Activated T-helper 17 cell treated with anti-CD3 and anti-CD28 coated beads, Interleukin-2, amount 50 U/mL, for 72 hours (primary cell): ENCODE measurements around the gene LRMDA. TPM values are rescaled to one million over a fixed set of nuclear protein-coding genes. Genes with fewer than 3 reads are reported as not detected.

Experiments used
- ATAC-seq: fragments of 150-1000 bp; cut with Tn5 transposase; replicated peaks from 2 replicates; pipeline ENCODE4 v1.10.0; 2021; ENCODE audit warnings: mild to moderate bottlenecking, moderate library complexity
- H3K27ac Mint-ChIP-seq: one replicate; pipeline ENCODE4 v1.8.0; 2022; ENCODE audit warnings: mixed read lengths
- H3K27me3 Mint-ChIP-seq: one replicate; pipeline ENCODE4 v1.8.0; 2022; ENCODE audit warnings: mixed read lengths
- H3K36me3 Mint-ChIP-seq: one replicate; pipeline ENCODE4 v1.8.0; 2022; ENCODE audit warnings: low read depth, mild to moderate bottlenecking, mixed read lengths
- H3K4me1 Mint-ChIP-seq: one replicate; pipeline ENCODE4 v1.8.0; 2022; ENCODE audit warnings: mixed read lengths
- H3K4me3 Mint-ChIP-seq: one replicate; pipeline ENCODE4 v1.8.0; 2022; ENCODE audit warnings: mild to moderate bottlenecking, mixed read lengths
- H3K9me3 Mint-ChIP-seq: one replicate; pipeline ENCODE4 v1.8.0; 2022; ENCODE audit warnings: mixed read lengths
- total RNA-seq, 2 donors: library from RNA; stranded (reverse); gene quantifications; one replicate each; pipeline ENCODE4 v1.2.3, GENCODE V29; 2022

LRMDA gene
- total RNA-seq, 2 donors from 2014 or later = not detected

DNA sequence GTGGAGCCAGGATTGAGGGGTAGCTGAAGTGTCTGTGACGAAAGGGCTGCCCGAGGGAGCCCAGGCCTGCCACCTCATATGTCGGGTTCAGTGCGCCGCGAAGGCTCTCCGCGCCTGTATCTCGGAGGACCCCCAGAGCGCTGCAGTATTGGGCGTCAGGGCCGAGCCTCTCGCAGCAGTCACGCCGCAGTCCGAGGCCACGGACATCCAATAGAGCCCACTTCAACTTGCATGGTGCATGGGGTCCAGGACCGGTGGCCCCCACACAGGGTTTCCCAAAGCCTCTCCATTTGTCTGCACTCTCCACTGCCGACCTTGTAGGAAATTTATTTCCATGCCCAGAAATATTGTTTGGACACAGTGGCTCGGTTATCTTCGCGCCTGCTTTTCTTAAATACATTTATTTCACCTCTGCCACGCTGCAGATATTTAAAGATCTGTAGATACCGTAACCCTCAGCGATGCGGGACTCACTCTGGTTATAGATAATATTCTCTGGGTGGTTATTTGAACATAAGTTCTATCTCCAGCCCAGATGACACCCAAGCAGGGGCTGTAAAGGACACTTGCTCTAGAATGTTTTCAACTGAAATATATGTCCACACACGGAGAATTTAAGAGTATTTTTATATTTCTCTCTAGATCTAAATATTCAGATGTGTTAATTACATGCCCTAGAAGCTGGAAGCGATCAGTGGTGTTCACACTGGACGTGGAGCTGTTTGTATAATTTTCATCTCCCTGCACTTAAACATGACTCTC, 24.8 kb upstream of the LRMDA start:
- Mint-ChIP-seq H3K27ac (no peak overlapping the region), H3K4me3 (peak overlapping the region; percentile 64), H3K4me1 (peaks cover 14% of the 10 kb centered on the region), H3K27me3 (peaks cover 54% of the 10 kb centered on the region), H3K9me3 (peaks cover 6% of the 10 kb centered on the region), H3K36me3 (peaks cover 21% of the 10 kb centered on the region)
- ATAC-seq = no peak

DNA sequence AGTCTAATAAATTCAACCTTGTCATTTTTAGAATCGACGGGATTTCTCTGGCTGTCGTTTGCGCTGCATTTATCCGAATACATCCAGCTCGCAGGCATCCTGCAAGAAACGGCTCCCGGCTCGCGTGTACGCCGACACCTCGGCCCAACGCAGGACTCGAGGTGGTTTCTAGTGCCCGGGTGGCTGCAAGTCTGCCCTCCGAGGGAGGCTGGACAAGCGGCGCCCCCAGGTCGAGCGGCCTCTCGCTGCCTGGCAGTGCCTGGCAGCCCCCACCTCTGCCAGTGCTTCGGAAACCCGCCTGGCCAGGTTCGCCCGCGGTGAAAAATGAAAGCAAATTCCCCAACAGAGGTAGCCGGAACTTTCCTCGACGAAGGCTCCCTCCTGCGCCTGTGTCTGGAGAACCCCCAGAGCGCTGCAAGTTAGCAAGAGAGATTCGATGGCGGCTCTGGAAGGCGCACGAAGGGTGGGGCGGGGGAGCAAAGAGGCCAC, 24.2 kb upstream of the LRMDA start:
- no peak overlapping the region for H3K27ac Mint-ChIP-seq
- peaks cover 14% of the 10 kb centered on the region for H3K4me1 Mint-ChIP-seq
- ATAC-seq = no peak
- H3K36me3 Mint-ChIP-seq = peaks cover 16% of the 10 kb centered on the region
- peaks cover 57% of the 10 kb centered on the region for H3K27me3 Mint-ChIP-seq
- H3K4me3 Mint-ChIP-seq = peak overlapping the region; percentile 64
- H3K9me3 Mint-ChIP-seq = peaks cover 6% of the 10 kb centered on the region

DNA sequence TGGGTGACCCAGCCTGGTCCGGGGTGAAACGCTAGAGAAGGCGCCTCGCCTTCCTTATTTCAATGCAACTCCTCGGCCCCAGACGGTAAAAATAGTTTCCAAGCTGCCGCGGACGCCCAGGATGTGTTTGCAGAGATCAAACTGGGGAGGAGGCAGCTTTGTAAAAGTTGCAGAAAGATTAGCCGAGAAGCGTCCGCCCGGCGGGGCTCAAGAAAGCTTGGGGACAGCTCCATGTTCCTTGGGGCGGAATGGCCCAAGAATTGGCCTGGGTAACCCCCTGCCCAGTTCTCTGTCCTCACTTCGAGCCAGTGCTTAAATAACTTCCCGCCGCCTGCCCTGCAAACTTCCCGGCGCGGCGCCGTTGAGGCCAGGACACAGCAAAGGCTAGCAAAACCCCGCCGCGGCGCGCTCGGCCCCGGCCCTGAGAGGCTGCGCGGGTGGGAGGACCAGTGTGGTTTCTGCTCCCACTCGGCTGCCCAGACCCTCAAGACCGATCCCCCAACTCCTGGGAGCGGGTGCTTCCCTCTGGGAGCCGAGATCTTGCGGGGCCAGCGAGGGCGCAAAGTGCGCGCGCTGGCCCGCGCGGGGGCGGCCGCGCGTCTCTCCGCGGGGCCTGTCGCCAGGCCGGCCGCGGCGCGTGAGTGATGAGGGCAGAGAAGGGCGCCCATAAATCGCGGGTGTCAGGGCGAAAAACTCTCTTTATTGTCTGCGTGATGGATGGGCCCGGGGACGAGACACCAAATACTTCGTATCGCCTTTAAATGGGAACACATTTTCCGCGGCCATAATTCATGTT, 23.5 kb upstream of the LRMDA start:
- Mint-ChIP-seq H3K36me3 (peaks cover 16% of the 10 kb centered on the region), H3K4me1 (peaks cover 9% of the 10 kb centered on the region), H3K9me3 (peaks cover 6% of the 10 kb centered on the region), H3K4me3 (peak overlapping the region; percentile 67), H3K27me3 (peaks cover 58% of the 10 kb centered on the region), H3K27ac (no peak overlapping the region)
- ATAC-seq = no peak

DNA sequence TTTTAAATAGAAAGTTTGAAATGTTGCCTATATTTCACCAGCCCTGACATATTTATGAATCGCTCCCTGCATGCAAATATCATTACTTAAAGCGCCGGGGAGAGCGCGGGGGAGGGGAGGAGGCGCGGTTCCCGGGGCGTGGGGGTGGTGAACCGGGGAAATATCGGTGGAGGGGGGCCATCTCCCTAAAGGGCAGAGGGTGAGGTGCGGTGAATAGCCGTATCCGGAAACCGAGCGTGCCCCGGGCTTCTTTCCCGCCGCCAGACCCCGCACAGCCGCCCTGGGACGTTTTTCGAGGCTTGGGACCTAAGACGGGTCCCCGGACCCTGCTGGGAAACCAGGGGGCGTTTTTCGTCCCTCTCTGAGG, 22.9 kb upstream of the LRMDA start:
- H3K27me3 Mint-ChIP-seq = peaks cover 52% of the 10 kb centered on the region
- H3K9me3 Mint-ChIP-seq = peaks cover 6% of the 10 kb centered on the region
- H3K4me1 Mint-ChIP-seq = peaks cover 9% of the 10 kb centered on the region
- H3K27ac Mint-ChIP-seq = no peak overlapping the region
- peak overlapping the region; percentile 67 for H3K4me3 Mint-ChIP-seq
- peaks cover 11% of the 10 kb centered on the region for H3K36me3 Mint-ChIP-seq
- ATAC-seq = no peak

DNA sequence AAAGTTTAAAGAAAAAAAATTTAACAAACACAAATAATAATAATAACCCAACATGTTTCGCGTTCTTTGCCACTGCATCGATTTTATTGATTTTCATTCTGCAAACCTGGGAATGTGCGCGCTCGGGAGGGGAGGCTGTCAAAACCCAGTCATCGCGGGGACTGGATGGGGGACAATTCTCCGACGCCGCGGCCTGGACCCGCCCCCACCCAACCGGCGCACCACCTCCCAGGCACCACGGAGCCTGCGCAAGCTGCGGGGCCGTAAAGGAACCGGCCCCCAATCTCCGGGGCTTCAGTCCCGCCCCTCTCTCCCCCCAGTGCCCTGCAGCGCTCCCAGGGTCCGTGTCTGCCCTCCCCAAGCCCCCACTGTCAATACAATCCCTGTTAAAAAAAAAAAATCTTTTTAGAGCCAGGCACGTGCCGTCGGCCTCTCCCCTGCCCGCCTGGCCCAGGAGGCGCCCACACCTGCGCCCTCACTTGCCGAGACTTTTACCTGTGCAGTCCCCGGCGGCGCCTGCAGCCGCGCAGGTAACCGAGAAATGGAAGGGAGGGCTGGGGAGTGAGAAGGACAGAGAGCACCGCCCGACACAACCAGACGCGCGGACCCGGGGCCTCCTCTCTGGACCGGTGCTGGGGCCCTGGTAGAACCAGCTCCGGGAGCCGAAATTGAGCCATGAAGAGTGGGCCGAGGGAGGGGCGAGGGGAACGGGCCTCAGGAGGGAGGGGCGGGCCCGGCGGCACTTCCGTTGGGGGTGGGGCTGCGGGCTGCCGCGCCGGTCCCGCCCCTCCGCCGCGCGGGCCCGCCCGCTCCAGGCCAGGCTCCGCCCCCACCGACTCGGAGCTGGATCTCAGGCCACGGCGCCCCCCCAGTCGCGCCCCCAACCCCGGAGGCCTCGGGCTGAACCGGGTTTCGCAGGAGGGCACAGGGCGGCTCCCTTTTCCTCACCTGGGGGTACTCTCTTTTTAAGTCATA, 22.2 kb upstream of the LRMDA start:
- Mint-ChIP-seq H3K4me3 (peak overlapping the region; percentile 67), H3K36me3 (peaks cover 6% of the 10 kb centered on the region), H3K9me3 (peaks cover 6% of the 10 kb centered on the region), H3K27me3 (peaks cover 51% of the 10 kb centered on the region), H3K27ac (no peak overlapping the region), H3K4me1 (peaks cover 5% of the 10 kb centered on the region)
- ATAC-seq = peak; percentile 50

DNA sequence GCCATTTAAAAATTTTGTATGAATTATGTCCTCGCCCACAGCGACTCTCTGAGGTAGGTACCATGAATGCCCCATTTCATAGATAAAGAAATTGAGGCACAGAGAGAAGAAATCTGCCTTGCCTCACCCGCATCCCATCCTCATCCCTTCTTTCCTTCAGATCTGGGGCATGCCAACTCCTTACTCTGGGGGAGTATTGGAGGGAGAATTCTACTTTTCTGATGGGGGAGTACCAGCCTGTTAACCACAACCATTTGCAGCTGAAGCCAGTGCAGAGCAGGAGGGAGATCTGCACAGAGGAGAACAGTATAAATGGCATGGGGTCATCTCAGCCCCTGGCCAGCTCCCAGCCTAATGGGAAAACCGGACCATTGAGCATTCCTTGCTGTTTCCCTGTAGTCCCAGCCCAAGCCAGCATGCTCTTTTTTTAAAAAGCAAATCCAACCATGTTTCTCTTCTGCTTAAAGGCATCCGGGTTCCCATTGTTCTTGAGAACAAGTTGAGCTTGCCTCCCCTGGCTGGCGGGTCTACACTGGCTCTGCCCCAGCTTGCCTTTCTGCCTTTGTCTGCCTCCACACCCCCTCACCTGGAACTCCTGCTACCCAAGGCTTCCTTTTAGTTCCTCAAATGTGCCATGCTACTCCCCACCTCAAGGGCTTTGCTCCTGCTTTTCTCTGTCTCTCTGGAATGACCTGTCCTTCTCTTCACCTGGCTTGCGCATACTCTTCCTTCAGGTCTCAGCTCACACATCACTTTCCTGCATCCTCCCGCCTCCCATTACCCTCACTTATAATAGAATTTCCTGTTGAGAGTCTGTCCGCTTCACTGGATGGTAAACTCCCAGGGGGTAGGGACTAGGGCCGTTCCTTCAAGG, 21.1 kb upstream of the LRMDA start:
- peaks cover 56% of the 10 kb centered on the region for H3K27me3 Mint-ChIP-seq
- peak overlapping the region; percentile 67 for H3K4me3 Mint-ChIP-seq
- H3K36me3 Mint-ChIP-seq = peaks cover 5% of the 10 kb centered on the region
- H3K27ac Mint-ChIP-seq = no peak overlapping the region
- ATAC-seq = no peak
- peaks cover 4% of the 10 kb centered on the region for H3K4me1 Mint-ChIP-seq
- H3K9me3 Mint-ChIP-seq = peaks cover 6% of the 10 kb centered on the region

DNA sequence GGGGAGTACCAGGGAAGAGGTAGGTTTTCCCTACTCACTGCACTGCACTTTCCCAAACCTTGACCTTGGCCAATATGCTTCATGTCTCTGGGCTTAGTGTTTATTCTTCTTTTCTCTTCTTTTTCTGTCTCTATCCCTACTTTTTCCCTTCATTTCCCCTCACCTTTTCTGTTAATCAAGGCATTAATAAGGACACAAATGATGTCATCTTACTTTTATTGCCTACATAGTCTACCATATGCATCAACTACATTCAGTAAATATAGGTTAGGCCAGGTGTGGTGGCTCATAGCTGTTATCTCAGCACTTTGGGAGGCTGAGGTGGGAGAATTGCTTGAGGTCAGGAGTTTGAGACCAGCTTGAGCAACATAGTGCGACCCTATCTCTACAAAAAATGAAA, 16.9 kb upstream of the LRMDA start:
- Mint-ChIP-seq H3K36me3 (no peaks in the 10 kb centered on the region), H3K9me3 (peaks cover 3% of the 10 kb centered on the region), H3K27me3 (peaks cover 53% of the 10 kb centered on the region), H3K4me3 (no peak overlapping the region), H3K27ac (no peak overlapping the region), H3K4me1 (no peaks in the 10 kb centered on the region)
- no peak for ATAC-seq

DNA sequence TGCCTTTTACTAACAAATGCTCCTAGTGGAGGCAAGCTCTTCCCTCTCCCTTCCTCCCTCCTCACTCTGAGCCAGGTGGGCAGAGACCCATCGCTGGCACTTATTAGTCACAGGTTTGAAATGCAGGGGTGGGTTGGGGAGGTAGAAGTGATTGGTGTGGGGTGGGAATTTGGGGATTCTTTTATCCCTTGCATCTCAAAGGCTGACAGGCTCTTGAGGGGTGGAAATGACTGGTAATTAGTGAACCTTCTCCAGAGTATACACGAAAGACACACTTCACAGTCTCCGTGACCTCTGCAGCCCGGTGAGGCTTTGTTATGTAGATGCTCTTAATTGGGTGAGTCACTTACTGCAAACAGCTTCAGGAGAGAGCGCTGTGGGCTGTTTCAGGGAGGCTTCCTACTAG, 13.9 kb upstream of the LRMDA start:
- Mint-ChIP-seq H3K9me3 (no peaks in the 10 kb centered on the region), H3K27ac (no peak overlapping the region), H3K27me3 (peaks cover 33% of the 10 kb centered on the region), H3K4me3 (no peak overlapping the region), H3K36me3 (no peaks in the 10 kb centered on the region), H3K4me1 (no peaks in the 10 kb centered on the region)
- ATAC-seq = no peak

DNA sequence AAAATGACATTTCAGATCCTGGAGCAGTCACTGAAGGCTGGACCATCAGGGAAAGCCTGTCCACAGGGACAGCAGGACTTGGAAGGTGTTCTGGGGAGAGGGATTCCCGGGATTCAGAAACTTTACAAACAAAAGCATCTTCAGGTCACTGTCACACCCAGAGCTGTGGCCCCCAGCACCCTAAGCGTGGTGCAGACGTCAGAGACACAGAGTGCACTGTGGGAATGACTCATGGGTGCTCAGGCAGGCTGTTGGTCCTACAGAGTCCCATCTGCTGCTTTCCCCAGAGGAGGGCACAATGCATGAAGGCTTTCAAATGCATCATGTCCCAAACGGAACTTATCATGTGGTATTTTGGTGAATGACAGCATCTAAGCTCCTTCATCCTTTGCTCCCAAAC, 13.1 kb upstream of the LRMDA start:
- Mint-ChIP-seq H3K27ac (no peak overlapping the region), H3K36me3 (no peaks in the 10 kb centered on the region), H3K4me1 (no peaks in the 10 kb centered on the region), H3K4me3 (no peak overlapping the region), H3K27me3 (peaks cover 35% of the 10 kb centered on the region), H3K9me3 (no peaks in the 10 kb centered on the region)
- ATAC-seq = no peak

DNA sequence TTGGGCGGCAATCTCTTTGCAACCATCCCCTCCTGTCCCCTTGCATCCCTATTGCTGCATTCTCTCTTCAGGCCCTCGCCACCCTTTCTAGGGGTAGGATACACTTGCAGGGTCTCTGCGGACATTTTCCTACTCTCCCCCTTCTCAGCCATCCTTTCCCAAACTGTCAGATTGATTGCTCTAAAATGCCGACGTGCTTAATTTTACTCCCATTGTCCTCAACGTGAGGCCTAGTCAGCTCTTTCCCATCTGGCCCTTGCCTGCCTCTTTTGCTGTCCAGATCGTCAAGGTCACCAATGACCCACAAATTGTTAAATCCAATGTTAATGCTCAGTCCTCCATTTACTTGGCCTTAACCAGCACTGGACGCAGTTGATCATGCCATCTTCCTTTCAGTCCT, 12.7 kb upstream of the LRMDA start:
- peaks cover 35% of the 10 kb centered on the region for H3K27me3 Mint-ChIP-seq
- no peak for ATAC-seq
- H3K4me3 Mint-ChIP-seq = no peak overlapping the region
- H3K36me3 Mint-ChIP-seq = no peaks in the 10 kb centered on the region
- no peaks in the 10 kb centered on the region for H3K9me3 Mint-ChIP-seq
- no peak overlapping the region for H3K27ac Mint-ChIP-seq
- H3K4me1 Mint-ChIP-seq = no peaks in the 10 kb centered on the region

DNA sequence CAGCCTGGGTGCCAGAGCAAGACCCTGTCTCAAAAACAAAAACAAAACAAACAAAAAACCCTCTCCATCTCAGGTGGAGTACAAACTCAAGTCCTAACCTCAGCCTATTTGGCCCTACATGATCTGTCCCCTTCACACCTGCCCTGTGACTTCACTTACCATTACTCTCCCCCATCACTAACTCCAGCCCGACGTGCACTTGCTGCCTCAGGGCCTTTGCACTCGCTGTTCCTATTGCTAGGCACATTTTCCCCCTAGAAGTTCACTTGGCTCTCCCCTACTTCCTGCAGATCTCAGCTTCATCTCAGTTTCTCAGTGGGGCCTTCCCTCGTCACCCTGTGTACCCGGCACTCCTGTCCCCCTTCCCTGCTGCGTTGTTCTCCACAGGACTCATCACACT, 8.5 kb upstream of the LRMDA start:
- H3K36me3 Mint-ChIP-seq = no peaks in the 10 kb centered on the region
- no peak for ATAC-seq
- no peaks in the 10 kb centered on the region for H3K9me3 Mint-ChIP-seq
- H3K4me1 Mint-ChIP-seq = no peaks in the 10 kb centered on the region
- H3K27ac Mint-ChIP-seq = no peak overlapping the region
- H3K4me3 Mint-ChIP-seq = no peak overlapping the region
- peaks cover 14% of the 10 kb centered on the region for H3K27me3 Mint-ChIP-seq

DNA sequence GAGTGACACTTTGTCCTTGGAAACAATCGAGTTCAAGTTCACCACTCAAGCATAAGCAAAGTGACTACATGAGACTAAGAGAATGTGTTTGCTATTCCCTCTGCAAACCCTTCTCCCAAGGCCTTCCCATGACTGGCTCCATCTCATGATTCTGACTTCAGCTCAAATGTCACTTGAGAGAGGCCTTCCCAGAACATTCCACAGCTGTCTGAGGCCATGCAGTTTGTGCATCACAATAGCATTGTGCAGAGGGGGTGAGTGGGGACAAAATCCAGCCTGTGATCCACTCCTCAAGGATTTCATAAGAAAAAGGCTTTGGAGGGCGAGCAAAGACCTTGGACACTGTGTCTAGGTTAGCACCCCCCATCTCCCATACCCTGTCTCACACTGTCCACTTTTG, 6.9 kb upstream of the LRMDA start:
- Mint-ChIP-seq H3K27ac (no peak overlapping the region), H3K4me3 (no peak overlapping the region), H3K36me3 (no peaks in the 10 kb centered on the region), H3K9me3 (no peaks in the 10 kb centered on the region), H3K4me1 (no peaks in the 10 kb centered on the region), H3K27me3 (peaks cover 18% of the 10 kb centered on the region)
- no peak for ATAC-seq

DNA sequence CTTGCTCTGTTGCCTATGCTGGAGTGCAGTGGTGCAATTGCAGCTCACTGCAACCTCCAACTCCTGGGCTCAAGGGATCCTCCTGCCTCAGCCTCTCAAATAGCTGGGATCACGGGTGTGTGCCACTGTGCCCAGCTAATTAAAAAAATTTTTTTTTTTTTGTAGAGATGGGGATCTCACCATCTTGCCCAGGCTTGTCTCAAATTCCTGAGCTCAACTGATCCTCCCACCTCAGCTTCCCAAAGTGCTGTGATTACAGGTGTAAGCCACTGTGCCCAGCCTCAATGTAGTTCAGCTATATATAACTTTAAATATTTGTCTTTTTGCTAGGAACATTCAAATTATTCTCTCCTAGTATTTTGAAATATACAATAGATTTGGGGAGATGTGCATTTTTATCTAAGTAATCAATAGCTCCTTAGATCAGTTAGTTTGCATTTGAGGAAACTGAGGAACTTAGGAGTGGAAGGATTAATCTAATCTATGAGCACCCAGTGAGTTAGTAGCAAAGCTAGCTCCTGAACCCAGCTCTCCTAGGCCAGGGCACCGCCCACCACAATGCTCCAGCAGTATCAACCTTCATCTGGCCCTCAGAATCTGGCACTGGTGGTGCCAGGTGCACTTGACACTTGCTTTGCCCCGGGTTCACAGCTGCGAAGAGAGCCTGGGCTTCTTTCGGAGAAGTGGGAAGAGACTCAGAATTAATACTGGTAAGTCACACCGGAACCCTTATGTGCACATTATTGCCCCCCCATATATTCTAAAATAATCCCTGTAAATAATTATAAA, 5.9 kb upstream of the LRMDA start:
- peaks cover 23% of the 10 kb centered on the region for H3K27me3 Mint-ChIP-seq

More for the DNA sequence above, 5.9 kb upstream of the LRMDA start:
- Mint-ChIP-seq H3K4me3 (no peak overlapping the region), H3K36me3 (no peaks in the 10 kb centered on the region), H3K9me3 (no peaks in the 10 kb centered on the region), H3K4me1 (no peaks in the 10 kb centered on the region), H3K27ac (no peak overlapping the region)
- no peak for ATAC-seq
